Cardiac fibroblast (primary cell): Measurements from ENCODE around the gene TRAF3.

ENCODE experiments used
- DNase-seq, 2 donors: peaks; one replicate each; pipeline versions ENCODE4 v3.0.0 to v3.0.0-alpha.2; 2010; ENCODE audit warnings: low read depth in 2 of 2
- H3K4me3 ChIP-seq, 2 donors: replicated peaks in 1 of 2; 1 replicate in 1 of 2; 2 replicates in 1 of 2; pipeline ENCODE4 v1.5.1; 2011; ENCODE audit warnings: low read depth in 2 of 2, low read length in 2 of 2, mild to moderate bottlenecking in 2 of 2, moderate library complexity in 1 of 2
- CTCF ChIP-seq: IDR thresholded peaks from one replicate; pipeline ENCODE4 v1.5.1; 2011; ENCODE audit warnings: low read depth, mild to moderate bottlenecking, low read length, inconsistent platforms

The TRAF3 gene

GRCh38 chr14:102751088-102751487, 26.2 kb upstream of the TRAF3 start:
- no peak for DNase-seq
- no peak for TF ChIP-seq CTCF
- no peak overlapping the region for H3K4me3 ChIP-seq

- no peak for TF ChIP-seq CTCF
- no peak for DNase-seq
Observed at GRCh38 chr14:102752239-102752847, 24.9 kb upstream of the TRAF3 start.

GRCh38 chr14:102754370-102755262, 22.6 kb upstream of the TRAF3 start:
- TF ChIP-seq CTCF = no peak
- H3K4me3 ChIP-seq = no peak overlapping the region
- DNase-seq = no peak

More at GRCh38 chr14:102752239-102752847, 24.9 kb upstream of the TRAF3 start:
- H3K4me3 ChIP-seq = no peak overlapping the region

GRCh38 chr14:102757646-102758045, 19.6 kb upstream of the TRAF3 start:
- no peak for TF ChIP-seq CTCF
- H3K4me3 ChIP-seq = no peak overlapping the region
- no peak for DNase-seq

- no peak for DNase-seq
- TF ChIP-seq CTCF = no peak
- H3K4me3 ChIP-seq = no peak overlapping the region
Observed at GRCh38 chr14:102758087-102758486, 19.2 kb upstream of the TRAF3 start.

- no peak overlapping the region for H3K4me3 ChIP-seq
- DNase-seq = peak in 1 of 2 donors; percentile 26
- no peak for TF ChIP-seq CTCF
Observed at GRCh38 chr14:102759456-102760187, 17.6 kb upstream of the TRAF3 start.
